NCI-H1048 (cell line): ENCODE measurements around the gene FAM47E.
"Not testable (repeated sequence)": the region's sequence is repeated elsewhere in the genome, so short reads cannot be mapped to it uniquely, and the experiment has no call there.

Experiments used
- DNase-seq: peaks from one replicate; lab custom pipeline; 2025; lab: John Stamatoyannopoulos, UW

Gene FAM47E

DNA sequence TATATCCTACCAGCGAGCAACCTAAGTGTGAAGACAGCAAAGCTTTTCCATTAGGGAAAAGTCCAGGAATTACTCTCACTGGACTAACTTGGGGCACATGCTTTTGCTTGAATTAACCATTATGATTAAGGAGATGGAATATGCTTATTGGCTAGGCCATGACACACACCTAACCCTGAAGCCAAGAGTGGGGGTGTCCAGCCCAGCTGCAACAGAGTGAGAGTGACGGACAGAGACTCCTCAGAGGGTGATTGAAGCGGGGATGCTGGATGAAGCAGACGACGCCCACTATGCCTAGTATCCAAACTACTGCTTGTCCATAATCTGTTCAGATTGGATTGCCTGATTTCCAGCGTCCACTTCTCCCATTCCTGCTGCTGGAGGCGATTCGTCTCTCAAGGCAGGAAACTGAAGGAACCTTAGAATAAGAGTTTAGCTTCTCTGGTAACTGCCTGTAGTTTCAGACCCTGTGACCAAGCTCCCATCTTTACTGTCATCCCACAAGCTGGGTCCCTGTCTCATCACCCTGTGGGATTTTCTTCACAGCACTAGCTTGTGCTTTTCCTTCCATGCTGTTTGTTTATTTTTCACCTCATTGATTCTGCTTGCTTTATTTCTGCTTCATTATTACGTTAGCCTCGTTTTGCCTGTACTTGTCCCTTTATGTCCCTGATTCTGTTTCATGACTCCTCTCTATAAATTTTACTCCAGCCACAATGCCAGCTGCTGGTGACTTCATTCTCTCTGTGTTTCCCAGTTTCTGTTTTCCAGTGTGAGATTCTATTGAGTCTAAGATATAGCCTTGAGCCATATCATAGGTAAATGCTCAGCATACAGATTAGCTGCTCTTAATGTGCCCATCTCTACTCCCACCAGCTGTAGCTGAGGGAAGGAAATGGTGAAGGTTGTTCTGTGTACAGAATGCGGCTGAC is 19.0 kb downstream of the FAM47E start:
- no peak for DNase-seq

DNA sequence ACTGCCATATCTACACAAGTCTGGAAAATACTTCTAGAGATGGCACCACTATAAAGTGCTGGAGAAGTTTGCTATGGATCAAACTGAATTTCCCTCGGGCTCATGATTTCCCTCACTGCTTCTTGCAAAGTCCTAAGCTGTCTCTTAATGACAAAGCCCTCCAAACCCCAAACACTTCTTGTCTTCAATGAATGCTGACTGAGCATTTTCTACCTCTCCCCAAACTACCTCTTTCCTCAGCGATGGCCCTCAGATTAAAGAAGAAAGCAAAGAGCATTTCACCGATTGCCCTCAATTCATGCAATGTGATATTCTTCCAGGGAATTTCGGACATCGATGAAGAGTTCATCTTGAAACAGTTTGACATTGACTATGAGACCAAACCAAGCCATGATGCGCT is 19.7 kb downstream of the FAM47E start:
- DNase-seq: no peak

DNA sequence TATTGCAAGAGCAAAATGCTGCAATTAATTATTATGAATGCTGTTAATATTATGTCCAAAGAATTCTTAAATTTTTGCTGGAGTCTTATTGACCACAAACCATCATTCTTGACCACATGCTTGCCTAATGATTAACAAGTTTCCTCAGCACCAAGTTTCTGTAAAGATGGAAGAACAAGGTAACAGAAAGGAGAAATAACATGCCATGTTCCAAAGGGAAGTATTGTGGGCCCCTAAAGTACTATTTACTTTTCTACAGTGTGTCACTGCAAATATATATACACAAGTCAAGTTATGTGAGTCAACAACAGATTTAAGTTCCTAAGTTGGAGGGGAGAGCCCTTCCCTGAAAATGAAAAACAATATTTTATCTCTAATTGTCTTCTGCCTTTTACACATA is 20.6 kb downstream of the FAM47E start:
- DNase-seq: no peak

DNA sequence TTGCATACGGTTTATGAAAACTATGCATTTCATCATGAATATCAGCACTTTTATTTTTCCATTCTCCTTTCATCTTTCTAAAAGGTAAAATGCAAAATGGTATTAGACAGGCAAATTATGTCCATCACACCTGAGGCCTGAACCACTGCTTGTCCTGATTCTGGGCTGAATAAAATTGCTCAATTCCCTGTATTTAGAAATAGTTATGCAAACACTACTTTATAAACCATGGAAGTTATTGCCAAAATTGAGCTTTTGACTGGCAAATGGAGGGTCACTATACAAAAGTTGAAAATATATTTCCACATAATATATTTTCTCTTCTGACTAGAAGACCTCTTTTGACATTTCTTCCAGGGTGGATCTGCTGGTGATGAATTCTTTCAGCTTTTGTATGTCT is 21.1 kb downstream of the FAM47E start:
- DNase-seq: no peak

DNA sequence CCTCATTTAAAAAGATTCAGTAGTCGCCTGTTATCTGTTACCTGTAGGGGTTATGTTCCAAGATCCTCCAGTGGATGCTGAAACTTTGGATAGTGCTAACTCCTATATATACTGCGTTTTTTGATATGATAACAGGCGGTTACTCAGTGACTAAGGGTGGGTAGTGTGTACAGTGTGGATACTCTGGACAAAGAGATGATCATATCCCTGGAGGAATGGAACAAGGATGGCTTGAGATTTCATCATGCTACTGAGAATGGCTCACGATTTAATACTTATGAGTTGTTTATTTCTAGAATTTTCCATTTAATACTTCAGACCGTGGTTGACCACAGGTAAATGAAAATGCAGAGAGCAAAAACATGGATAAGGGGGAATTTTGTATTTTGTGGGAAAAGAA is 21.5 kb downstream of the FAM47E start:
- no peak for DNase-seq

DNA sequence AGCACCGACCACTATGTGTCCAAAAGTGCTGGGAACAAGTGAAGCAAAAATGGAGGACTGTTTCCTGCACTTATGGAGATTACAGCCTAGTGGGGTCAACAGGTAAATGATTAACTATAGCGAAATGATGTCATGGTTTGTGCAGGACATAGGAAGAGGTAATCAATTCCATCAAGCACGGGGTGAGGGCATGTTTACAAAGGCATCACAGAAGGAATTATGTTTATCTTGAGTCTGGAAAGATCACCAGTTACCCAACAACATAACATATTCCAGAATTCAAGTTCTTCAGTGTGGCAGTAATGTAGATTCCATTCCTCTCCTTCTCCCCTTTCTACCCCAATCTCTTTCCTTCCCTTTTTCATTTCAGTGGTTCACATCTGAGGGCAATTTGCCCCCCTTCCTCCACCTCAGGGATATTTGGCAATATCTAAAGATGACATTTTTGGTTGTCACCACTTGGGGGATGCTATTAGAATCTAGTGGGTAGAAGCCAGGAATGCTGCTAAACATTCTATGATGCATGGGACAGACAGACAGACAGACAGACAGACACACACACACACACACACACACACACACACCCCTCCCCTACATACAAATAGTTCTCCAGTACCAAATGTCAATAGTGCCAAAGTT is 24.1 kb downstream of the FAM47E start:
- no peak for DNase-seq

DNA sequence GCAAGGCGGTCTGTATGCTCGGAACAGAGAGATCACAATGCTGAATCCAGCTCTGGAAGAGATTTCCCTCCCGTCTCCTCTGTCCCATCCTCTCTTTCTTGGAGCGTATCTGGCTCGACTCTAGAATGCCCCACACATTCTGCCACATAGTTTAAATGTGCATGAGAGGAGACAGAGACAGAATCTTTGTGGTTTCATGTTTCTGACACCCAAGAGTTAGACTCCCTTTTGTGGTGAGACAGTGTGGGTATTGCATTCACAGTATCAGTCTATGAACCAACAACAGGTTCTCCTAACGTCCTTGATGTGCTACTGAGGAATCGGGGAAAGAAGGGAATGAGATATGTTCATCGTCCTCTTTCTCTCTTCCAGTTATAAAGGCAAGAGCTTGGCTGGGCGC is 25.3 kb downstream of the FAM47E start:
- DNase-seq: no peak

DNA sequence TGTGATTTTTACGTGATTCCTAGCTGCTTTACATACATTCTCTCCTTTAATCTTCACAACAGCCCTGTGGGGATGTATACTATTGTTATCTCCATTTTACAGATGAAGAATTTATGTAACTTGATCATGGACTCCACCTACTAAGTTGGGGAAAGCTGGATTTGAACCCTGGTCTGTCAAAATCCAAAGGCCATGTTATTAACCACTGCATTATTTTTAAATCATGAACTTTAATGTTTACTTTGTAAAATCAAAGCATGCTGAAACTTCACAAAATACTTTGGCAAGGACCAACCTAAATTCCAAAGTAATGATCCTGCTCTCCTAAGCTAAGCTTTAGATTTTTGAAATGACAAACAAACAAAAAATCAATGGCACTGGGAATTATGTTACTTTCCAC is 26.1 kb downstream of the FAM47E start:
- DNase-seq: no peak

DNA sequence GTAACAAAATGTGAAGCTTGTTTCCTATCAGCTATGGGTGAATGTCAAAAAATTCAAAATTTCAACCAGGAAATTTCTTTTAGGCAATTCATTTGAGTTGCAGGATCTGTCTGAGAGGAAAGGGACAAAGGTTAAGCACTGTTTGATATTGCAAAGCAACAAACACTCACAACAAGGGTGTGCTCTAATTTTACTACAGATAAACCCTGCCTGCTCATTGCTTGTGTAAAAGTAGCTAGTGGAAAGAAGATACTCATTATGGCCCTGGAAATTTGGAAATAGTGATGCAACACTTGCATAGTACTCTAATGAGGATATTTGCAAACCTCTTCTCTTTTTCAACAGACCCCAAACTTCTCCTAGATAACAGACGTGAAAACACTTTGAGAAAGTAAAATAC is 27.1 kb downstream of the FAM47E start:
- DNase-seq: no peak

DNA sequence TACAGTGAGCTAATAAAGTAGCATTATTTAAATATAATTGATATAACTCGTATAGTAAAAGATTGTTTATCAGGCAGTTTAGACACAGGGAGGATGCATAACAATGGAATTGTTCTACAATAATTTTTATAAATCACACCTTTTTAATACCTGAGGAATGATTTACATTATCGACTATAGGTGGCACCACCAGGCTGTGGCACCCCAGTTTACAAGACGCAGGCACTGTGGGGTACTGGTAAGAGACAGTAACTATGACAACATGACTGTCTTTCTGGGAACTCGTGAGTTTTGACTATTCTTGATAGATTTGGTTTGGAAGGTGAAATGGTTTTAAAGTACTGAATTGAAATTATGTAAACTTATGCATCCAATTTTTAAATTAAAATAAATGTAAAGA is 27.9 kb downstream of the FAM47E start:
- DNase-seq: no peak

DNA sequence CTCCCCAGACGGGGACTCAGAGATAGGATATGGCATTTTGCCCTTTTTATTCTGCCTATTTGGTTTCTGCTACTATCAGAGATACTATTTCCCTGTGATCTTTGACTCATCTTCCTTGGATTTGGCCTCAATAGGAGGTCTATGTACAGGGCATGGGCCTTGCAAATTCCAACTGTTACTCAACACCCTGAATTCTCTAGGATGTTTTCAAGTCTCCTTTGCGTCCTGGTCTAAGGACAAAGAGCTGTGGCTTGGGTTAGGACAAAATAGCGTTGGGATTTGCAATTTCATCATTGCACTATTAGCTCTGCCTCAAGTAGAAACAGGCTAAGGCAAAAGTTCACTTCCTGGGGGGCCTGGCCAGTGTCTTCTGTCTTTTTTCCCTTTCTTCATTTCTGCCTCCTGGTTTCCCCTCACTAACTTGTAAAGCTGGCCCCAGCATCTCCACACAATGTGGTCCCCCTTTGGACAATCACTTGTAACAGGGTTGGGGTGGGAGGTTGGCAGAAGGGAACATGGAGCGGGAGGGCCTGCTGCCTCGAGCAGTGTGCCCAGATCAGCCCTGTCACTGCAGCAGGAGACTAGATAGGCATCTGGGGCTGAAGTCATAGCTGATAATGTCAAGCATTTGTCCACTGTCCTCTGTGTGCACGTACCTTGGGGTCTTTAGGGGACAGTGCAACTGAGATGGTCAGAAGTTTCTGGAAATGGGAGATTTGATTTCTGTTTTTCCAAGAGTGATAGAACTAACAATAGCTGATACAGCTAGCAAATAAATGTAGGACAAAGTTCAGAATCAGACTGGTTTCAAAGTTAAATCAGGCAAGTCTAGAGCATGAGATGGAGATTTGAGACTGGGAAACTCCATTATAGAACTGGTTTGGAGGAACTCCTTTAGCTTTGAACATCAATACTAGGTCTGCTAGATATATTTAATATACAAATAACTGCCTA is 29.2 kb downstream of the FAM47E start:
- DNase-seq: no peak

DNA sequence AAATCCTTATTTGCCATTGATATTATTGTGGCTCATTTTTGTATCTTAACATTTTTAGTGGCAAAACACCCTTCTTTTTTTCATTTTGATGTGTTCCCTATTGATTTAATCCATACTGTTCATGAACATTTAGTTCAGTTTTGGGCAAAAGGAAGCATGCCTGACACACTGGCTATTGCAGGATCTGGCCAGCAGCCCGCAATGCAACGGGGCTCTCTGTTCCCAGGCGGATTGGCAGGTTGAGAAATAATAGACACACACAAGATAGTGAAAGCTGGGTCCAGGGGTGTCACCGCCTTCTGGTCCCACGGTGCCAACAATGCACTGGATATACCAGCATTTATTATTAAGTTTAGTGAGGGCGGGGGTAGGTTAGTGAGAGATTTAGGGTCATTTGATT is 30.1 kb downstream of the FAM47E start:
- DNase-seq: not testable (repeated sequence)

DNA sequence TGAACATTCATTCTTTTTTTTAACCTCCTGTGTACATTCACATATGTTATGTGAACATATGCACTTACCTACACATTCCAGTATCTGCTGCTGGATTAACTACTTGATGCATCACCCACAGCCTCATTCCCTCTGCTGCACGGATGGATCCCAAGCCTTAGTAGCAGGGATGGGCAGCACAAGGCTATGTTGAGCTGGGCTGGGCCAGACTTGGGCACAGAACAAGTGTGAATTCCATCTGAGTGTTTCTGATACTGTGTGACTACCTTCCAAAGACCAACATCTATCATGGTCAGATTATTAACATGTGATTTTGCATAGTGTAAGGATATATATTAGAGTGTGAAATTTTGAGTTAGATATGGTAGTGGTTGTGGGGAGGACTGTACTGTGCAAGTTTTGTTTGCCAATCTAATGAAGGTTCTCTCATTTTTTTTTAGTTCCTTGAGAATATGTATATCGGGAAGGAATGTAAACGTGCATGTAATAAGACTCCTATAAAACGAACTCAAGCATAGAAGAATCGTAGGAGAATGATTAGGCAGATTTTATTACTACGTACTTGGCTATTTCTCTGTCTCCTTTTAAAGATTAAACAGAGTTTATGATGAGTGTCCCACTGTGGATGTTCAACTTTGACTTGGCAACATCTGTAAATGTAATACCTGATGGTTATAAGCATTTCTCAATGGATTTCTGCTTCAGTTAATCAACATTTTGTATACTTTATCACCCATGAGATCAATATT is 31.6 kb downstream of the FAM47E start:
- DNase-seq: no peak

DNA sequence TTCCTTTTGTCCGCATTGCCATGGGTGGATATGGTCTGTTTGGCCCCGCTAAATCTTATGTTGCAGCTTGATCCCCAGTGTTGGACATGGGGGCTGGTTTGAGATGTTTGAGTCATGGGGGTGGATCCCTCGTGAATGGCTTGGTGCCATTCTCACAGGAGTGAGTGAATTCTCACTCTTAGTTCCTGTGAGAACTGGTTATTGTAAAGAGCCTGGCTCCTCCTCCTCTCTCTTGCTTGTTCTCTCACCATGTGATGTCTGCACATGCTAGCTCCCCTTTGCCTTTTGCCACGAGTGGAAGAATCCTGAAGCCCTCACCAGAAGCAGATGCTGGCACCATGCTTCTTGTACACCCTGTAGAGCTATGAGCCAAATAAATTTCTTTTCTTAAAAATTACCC is 32.4 kb downstream of the FAM47E start:
- DNase-seq: no peak

DNA sequence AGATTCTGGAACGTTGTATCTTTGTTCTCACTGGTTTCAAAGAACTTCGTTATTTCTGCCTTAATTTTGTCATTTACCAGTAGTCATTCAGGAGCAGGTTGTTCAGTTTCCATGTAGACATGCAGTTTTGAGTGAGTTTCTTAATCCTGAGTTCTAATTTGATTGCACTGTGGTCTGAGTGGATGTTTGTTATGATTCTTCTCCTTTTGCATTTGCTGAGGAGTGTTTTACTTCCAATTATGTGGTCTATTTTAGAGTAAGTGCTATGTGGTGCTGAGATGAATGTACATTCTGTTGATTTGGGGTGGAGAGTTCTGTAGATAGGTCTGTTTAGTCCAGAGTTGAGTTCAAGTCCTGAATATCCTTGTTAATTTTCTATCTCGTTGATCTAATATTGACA is 36.3 kb downstream of the FAM47E start:
- DNase-seq: not testable (repeated sequence)

DNA sequence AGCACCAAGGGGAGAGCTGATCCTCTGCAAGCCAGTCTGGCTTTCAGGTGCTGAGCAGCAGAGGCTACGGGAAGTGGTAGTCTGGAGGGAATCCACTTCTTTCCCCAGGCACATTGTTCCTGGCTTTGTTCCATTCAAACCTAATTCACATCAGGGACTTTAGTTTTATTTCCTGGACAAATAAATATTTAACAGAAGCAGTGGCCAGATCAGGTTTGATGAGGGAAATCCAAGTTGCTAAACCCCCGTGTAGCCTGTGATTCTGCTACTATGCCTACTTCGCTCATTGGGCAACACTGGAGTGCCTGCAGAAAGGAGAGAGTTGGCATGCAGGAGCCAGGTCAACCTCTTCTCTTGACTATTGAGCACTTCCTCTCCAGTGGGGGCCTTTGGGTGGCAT is 41.2 kb downstream of the FAM47E start:
- DNase-seq: no peak

DNA sequence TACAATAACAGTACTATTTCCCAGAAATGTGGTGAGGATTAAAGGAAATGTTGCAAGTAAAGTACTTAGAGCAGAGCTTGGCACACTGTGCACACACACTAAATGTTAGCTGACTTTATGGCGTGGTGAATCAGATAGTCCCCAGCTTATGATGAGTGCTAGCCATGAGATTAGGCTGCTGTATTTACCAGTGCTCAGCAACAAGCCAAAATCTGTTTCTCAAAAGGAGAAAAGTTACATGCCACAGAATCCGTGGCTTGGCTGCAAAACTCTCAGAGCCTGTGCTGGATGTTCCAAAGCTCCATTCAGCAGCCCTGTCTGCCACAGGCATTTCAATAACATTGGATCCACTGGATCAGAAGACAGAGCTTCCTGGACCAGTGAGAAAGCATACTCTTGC is 42.3 kb downstream of the FAM47E start:
- no peak for DNase-seq

DNA sequence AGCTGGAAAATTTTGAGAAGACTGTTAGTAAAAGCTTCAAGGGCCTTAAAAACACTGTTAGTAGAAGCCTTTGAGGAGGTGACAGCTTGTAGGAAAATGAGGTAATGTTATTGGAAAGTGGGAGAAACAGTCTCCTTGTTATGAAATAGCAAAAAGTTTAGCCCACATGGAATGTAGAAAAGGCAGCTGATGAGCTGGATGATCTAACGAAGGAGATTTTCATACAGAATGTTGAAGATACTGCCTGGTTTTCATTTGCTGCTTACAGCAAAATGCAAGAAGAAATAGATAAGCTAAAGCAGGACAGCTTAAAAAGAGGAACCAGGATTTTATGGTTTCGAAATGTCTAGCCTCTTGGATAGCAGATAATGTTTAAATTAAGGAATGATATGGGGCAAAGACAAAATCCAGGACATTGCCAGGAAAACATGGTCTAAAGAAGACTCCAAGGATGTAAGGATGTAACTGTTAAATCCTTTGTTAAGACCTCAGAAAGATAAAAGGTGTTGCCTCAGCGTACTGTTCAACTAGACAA is 44.8 kb downstream of the FAM47E start:
- no peak for DNase-seq

DNA sequence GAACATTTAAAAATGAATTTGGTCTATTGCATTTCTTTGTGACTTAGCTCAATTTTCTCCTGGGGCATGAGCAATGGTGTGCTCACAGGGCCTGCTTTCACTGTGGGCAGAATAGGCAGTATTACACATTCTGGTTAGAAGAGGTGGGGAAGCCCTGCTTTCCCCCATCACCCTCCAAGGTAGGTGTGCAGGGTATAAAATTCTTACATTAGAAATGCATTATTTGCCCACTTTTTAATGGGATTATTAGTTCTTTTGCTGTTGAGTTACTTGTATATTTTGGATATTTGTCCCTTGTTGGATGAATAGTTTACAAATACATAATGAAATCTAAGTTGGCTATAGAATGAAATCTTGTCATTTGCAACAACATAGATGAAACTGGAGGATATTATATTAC is 46.7 kb downstream of the FAM47E start:
- DNase-seq: no peak

DNA sequence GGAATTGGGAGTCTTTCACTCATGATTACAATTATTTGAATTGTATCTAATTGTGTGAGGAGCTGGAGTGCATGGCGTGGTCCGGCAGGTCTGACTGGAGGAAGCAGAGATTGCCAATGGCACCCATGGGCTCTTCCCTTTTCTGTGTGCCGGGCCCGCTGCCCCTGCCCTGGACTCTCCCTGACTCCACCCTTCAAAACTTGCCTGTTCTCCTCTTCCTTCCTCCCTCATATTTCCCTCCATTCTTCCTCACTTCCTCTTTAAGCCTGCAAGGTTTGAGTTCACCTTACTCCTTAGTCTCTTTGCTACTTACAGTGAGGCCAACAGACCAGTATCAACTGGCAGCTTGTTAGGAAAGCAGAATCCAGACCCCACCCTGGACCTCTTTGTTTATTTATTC is 48.5 kb downstream of the FAM47E start:
- no peak for DNase-seq

DNA sequence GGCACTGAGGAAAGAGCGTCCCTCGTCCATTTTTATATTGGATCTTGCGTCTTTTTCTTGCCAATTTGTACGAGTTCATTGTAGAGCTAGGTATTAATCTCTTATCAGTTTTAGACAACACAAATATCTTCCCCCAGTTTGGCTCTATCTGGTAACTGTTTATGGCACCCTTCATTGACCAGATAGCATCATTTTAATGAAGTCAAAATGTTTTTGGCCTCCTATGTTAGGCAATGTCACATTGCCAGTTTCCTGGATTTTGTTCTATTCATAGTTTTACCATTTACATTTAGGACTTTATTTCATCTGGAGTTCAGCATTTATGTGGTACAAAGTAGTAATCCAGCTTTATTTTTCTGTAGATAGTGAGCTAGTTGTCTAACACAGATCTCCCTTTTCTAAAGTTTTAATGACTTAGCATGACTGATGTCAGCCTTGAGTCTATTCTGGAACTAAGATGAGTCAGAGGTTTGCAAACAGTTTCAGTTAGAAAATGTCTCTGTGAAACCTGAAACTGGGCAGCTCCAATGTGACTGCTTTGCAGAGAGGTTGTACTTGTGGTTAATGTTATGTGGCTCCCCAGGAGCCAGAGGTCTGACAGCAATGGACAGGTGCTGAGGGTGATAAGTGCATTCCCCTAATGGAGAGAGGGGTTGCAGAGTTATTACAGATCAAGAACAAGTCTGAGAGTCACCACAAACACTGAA is 49.7 kb downstream of the FAM47E start:
- no peak for DNase-seq
